Sigmoid colon (tissue), 7 donors: Measurements from ENCODE around the gene HDAC9. TPM values are rescaled to one million over a fixed set of nuclear protein-coding genes. Genes with fewer than 3 reads are reported as not detected.

ENCODE experiments used
- DNase-seq: peaks from one replicate; pipeline ENCODE4 v3.0.0-alpha.2; 2019
- H3K27ac ChIP-seq, 4 donors: fragments of 200-600 bp; sonication (generic); one replicate each; pipeline ENCODE4 v1.5.1; 2016 to 2019; ENCODE audit warnings: mild to moderate bottlenecking in 1 of 4
- H3K27me3 ChIP-seq, 3 donors: fragments of 200-600 bp; sonication (generic); one replicate each; pipeline ENCODE4 v1.5.1; 2019; ENCODE audit warnings: mild to moderate bottlenecking in 1 of 3
- H3K36me3 ChIP-seq, 4 donors: fragments of 200-600 bp; sonication (generic); one replicate each; pipeline ENCODE4 v1.5.1; 2016 to 2019
- H3K4me1 ChIP-seq, 4 donors: fragments of 200-600 bp; sonication (generic); one replicate each; pipeline ENCODE4 v1.5.1; 2017 to 2019
- H3K4me3 ChIP-seq, 4 donors: fragments of 200-600 bp; sonication (generic); one replicate each; pipeline ENCODE4 v1.5.1; 2017 to 2019; ENCODE audit warnings: mild to moderate bottlenecking in 2 of 4, moderate library complexity in 1 of 4
- H3K9me3 ChIP-seq, 4 donors: fragments of 200-600 bp in 3 of 4; sonication (generic) in 3 of 4; one replicate each; pipeline versions ENCODE4 v1.5.1 to v1.6.1; 2013 to 2019
- CTCF ChIP-seq, 4 experiments: fragments of 450-650 bp in 3 of 4; fragments of 200-600 bp in 1 of 4; IDR thresholded peaks; one replicate each; pipeline ENCODE4 v1.5.1; 2016 to 2019; ENCODE audit warnings: antibody characterized with exemption in 4 of 4, mild to moderate bottlenecking in 3 of 4, moderate library complexity in 2 of 4
- EP300 ChIP-seq, 4 donors: sonication (generic); formaldehyde crosslinking; IDR thresholded peaks; one replicate each; pipeline ENCODE4 v1.6.1; 2017; ENCODE audit warnings: antibody characterized with exemption in 4 of 4
- POLR2A ChIP-seq, 2 donors: fragments of 450-650 bp; IDR thresholded peaks; one replicate each; pipeline ENCODE4 v1.6.1; 2016; ENCODE audit warnings: antibody characterized with exemption in 2 of 2, mild to moderate bottlenecking in 2 of 2, moderate library complexity in 2 of 2
- POLR2AphosphoS5 ChIP-seq, 4 donors: sonication (generic); formaldehyde crosslinking; IDR thresholded peaks; one replicate each; pipeline ENCODE4 v1.6.1; 2017; ENCODE audit warnings: antibody characterized with exemption in 4 of 4
- WGBS, 2 donors: extraction: QIAGEN DNeasy Blood & Tissue Kit; methylation state at CpG; one replicate each; pipeline ENCODE4 v1.1.7; 2013; 5-methylcytosine and 5-hydroxymethylcytosine counted together
- intact Hi-C: fragments of 100-400 bp; cut with DNase I; formaldehyde crosslinking; loops from one replicate; pipeline ENCODE4 v1.15.1; 2023
- polyA plus RNA-seq, 3 donors: library from polyadenylated mRNA; stranded (reverse); fragments of 200-250 nt; gene quantifications; one replicate each; pipeline ENCODE4 v1.2.3, GENCODE V29; 2013
- total RNA-seq, 4 donors: library from RNA; depleted of rRNA; stranded (reverse); fragments of >200 nt; gene quantifications; one replicate each; pipeline ENCODE4 v1.1.0, GENCODE V29; 2016
- donor health status: healthy with polysubstance abuse.
- donor health status: Bipolar disorder and iron deficiency.
- donor health status: healthy.

HDAC9 gene
- total and polyA plus RNA-seq, 7 donors: 2.4 to 38.2 (median 22.2) TPM

- TF ChIP-seq EP300 (IDR thresholded peaks at IDR 0.05): no peak
- TF ChIP-seq POLR2A (IDR thresholded peaks at IDR 0.05): no peak
- TF ChIP-seq POLR2AphosphoS5 (IDR thresholded peaks at IDR 0.05): no peak
- TF ChIP-seq CTCF (IDR thresholded peaks at IDR 0.05): no peak
- H3K36me3 ChIP-seq: no peaks in the 10 kb centered on the region
- DNase-seq: no peak
- WGBS, 2 donors: 94% methylated on average over 3 of the region's 3 CpGs
- H3K27me3 ChIP-seq: no peaks in the 10 kb centered on the region
- H3K9me3 ChIP-seq: no peaks in the 10 kb centered on the region
- no peaks in the 10 kb centered on the region for H3K4me1 ChIP-seq
- intact Hi-C loops: no loop called here
- H3K4me3 ChIP-seq: no peak overlapping the region
- no peak overlapping the region for H3K27ac ChIP-seq
Measured at GRCh38 chr7:18558910-18559309, 63.4 kb downstream of the HDAC9 start.

DNA sequence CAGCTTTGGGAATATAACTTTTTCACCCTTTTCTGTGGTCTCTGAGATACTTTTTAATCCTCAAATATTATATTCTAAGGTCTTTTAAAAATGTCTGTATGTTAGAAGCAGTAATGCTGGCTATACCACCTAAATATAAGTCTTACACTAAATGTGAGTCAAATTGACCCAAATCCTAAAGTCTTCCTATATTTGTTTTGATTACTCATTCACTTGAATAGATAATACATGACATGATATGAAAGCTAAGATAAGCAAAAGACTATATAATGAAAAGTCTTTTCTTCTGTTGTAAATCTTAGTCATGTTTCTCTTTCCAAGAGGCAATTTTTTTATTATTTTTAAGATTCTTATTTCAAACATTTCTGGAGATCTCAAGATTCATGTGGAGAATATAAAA, 64.2 kb downstream of the HDAC9 start:
- intact Hi-C loops: no loop called here

DNA sequence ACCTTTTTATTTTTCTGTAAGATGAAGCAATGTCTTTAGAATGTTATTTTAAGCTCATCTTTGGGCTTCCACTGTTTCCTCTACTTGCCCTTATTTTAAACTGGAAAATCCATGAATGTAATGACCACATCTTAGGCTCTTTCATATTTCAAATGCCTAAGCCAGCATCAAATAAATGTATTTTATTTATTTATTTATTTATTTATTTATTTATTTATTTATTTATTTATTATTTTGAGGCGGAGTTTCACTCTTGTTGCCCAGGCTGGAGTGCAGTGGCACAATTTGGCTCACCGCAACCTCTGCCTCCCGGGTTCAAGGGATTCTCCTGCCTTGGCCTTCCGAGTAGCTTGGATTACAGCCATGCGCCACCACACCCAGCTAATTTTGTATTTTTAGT, 69.2 kb downstream of the HDAC9 start:
- Histone ChIP-seq H3K4me3 (no peak overlapping the region), H3K4me1 (no peaks in the 10 kb centered on the region), H3K36me3 (no peaks in the 10 kb centered on the region), H3K27ac (no peak overlapping the region), H3K9me3 (no peaks in the 10 kb centered on the region), H3K27me3 (no peaks in the 10 kb centered on the region)
- WGBS, 2 donors: 96 to 98% methylated on average over 5 of the region's 5 CpGs
- TF ChIP-seq POLR2AphosphoS5 (IDR thresholded peaks at IDR 0.05): no peak
- no peak for TF ChIP-seq CTCF (IDR thresholded peaks at IDR 0.05)
- no peak for TF ChIP-seq POLR2A (IDR thresholded peaks at IDR 0.05)
- no peak for TF ChIP-seq EP300 (IDR thresholded peaks at IDR 0.05)
- intact Hi-C loops: no loop called here
- DNase-seq: no peak

More for the DNA sequence above, 64.2 kb downstream of the HDAC9 start:
- no peak for TF ChIP-seq POLR2A (IDR thresholded peaks at IDR 0.05)
- DNase-seq: no peak
- Histone ChIP-seq H3K9me3 (no peaks in the 10 kb centered on the region), H3K4me1 (no peaks in the 10 kb centered on the region), H3K36me3 (no peaks in the 10 kb centered on the region), H3K27me3 (no peaks in the 10 kb centered on the region), H3K4me3 (no peak overlapping the region), H3K27ac (no peak overlapping the region)

DNA sequence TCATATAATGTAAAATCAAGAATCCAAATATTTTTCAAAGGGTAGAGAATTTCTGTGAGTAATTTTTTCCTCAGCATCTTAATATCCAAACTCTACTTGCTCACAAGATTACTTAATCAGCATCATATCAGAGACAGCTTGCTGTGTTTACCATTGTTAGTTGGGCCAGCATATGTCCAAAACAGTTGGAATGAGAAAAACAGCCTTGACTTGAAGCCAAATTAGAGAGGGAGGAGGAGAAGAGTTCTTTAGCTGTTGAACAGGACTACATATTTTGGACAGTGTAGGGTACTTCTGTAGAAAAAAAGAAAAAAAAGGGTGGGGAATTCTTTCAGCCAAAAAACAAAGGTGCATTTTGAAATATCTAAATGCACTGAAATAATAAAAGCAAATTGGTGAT, 69.8 kb downstream of the HDAC9 start:
- Histone ChIP-seq H3K36me3 (no peaks in the 10 kb centered on the region), H3K27ac (no peak overlapping the region), H3K4me1 (no peaks in the 10 kb centered on the region), H3K27me3 (no peaks in the 10 kb centered on the region), H3K9me3 (no peaks in the 10 kb centered on the region), H3K4me3 (no peak overlapping the region)
- no peak for DNase-seq
- TF ChIP-seq POLR2AphosphoS5 (IDR thresholded peaks at IDR 0.05) (no peak), CTCF (IDR thresholded peaks at IDR 0.05) (no peak), EP300 (IDR thresholded peaks at IDR 0.05) (no peak), POLR2A (IDR thresholded peaks at IDR 0.05) (no peak)
- intact Hi-C loops: no loop called here

DNA sequence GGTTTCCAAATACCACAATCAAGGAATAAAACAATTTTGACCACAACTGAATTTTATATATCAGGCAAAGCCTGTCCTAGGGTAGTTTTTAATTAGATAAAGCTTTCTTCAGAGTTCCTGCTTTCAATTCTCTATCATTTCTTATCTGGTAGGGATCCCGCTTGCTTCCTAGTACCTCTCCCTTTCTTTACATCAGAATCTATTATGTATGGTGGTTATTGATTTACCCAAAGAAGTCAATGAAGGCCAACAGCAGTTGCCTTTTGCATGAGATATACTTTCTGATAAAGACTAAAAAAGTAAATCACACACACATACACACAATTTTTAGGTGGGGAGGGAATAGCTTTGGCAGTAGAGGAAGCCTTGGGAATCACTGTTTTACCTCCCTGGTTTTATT, 70.7 kb downstream of the HDAC9 start:
- Histone ChIP-seq H3K27ac (no peak overlapping the region), H3K4me3 (no peak overlapping the region), H3K27me3 (no peaks in the 10 kb centered on the region), H3K4me1 (no peaks in the 10 kb centered on the region), H3K36me3 (no peaks in the 10 kb centered on the region), H3K9me3 (no peaks in the 10 kb centered on the region)
- intact Hi-C loops: no loop called here
- WGBS, 2 donors: 31 to 78% methylated on average over 1 of the region's 1 CpG
- no peak for DNase-seq
- TF ChIP-seq CTCF (IDR thresholded peaks at IDR 0.05): no peak
- TF ChIP-seq EP300 (IDR thresholded peaks at IDR 0.05): no peak
- no peak for TF ChIP-seq POLR2A (IDR thresholded peaks at IDR 0.05)
- TF ChIP-seq POLR2AphosphoS5 (IDR thresholded peaks at IDR 0.05): no peak
